DND-41 (cell line): Measurements from ENCODE around the gene RGL4.
A peak's percentile ranks its signal among the peaks of the same experiment; 100 is the strongest.

ENCODE experiments used
- ATAC-seq: fragments of 200-7000 bp; cut with Tn5 transposase; 3 replicates; pipeline ENCODE4 v1.9.1; 2021; ENCODE audit warnings: low read depth; ENCODE audit not compliant: insufficient read depth
- DNase-seq: peaks from one replicate; pipeline ENCODE4 v3.0.0-alpha.2; 2020
- H2AFZ ChIP-seq: 2 replicates; pipeline ENCODE4 v1.6.0; 2012; ENCODE audit warnings: low read depth, low read length
- H3K27ac ChIP-seq: 2 replicates; pipeline ENCODE4 v1.5.1; 2012; ENCODE audit warnings: low read length, inconsistent platforms
- H3K27me3 ChIP-seq: fragments of 200-600 bp; sonication (generic); 2 replicates; pipeline ENCODE4 v1.6.0; 2012; ENCODE audit warnings: low read length, mild to moderate bottlenecking, inconsistent platforms; ENCODE audit not compliant: insufficient read depth, poor library complexity
- H3K36me3 ChIP-seq: 2 replicates; pipeline ENCODE4 v1.5.1; 2012; ENCODE audit warnings: low read length, inconsistent platforms; ENCODE audit not compliant: insufficient read depth
- H3K4me1 ChIP-seq: 2 replicates; pipeline ENCODE4 v1.5.1; 2012; ENCODE audit warnings: mild to moderate bottlenecking, low read length; ENCODE audit not compliant: insufficient read depth
- H3K4me2 ChIP-seq: 2 replicates; pipeline ENCODE4 v1.6.0; 2012; ENCODE audit warnings: mild to moderate bottlenecking, moderate library complexity, low read length, inconsistent platforms; ENCODE audit not compliant: insufficient read depth
- H3K4me3 ChIP-seq, 2 experiments: fragments of 200-600 bp in 1 of 2; shearing (Covaris generic) in 1 of 2; 2 replicates each; pipeline ENCODE4 v1.5.1; 2012 to 2016; ENCODE audit warnings: inconsistent platforms in 2 of 2, low read length in 2 of 2, mild to moderate bottlenecking in 2 of 2, low read depth in 1 of 2, moderate library complexity in 1 of 2
- H3K79me2 ChIP-seq: 2 replicates; pipeline ENCODE4 v1.6.0; 2012; ENCODE audit warnings: low read length, inconsistent platforms; ENCODE audit not compliant: insufficient read depth
- H3K9ac ChIP-seq: 2 replicates; pipeline ENCODE4 v1.6.0; 2012; ENCODE audit warnings: low read depth, mild to moderate bottlenecking, inconsistent platforms, low read length, moderate library complexity
- H3K9me3 ChIP-seq: 2 replicates; pipeline ENCODE4 v1.5.1; 2012; ENCODE audit warnings: low read length, moderate library complexity, mild to moderate bottlenecking, inconsistent platforms; ENCODE audit not compliant: insufficient read depth, severe bottlenecking
- H4K20me1 ChIP-seq: 2 replicates; pipeline ENCODE4 v1.6.0; 2012; ENCODE audit warnings: low read length; ENCODE audit not compliant: insufficient read depth
- EZH2 ChIP-seq: IDR thresholded peaks from 3 replicates; pipeline ENCODE4 v1.6.1; 2012; ENCODE audit warnings: borderline replicate concordance, low read depth, mild to moderate bottlenecking, moderate library complexity, low read length, inconsistent platforms; ENCODE audit not compliant: severe bottlenecking
- TF ChIP-seq, protein P1 (sequence below): IDR thresholded peaks from 2 replicates; pipeline ENCODE4 v1.5.1; 2012; ENCODE audit warnings: borderline replicate concordance, low read length, moderate library complexity, mild to moderate bottlenecking; ENCODE audit not compliant: poor library complexity, severe bottlenecking; ENCODE audit errors: extremely low read depth

The RGL4 gene

GRCh38 chr22:23715806-23716375, 25.1 kb downstream of the RGL4 start:
- H3K27ac ChIP-seq, result peak overlapping the region; percentile 62
- DNase-seq (no peak), ATAC-seq (no peak)
- H3K9ac ChIP-seq, result peak overlapping the region; percentile 93
- peaks cover 43% of the 10 kb centered on the region for H3K36me3 ChIP-seq
- H3K4me2 ChIP-seq, result peak overlapping the region; percentile 89
- H4K20me1 ChIP-seq, result peaks cover 17% of the 10 kb centered on the region
- H3K4me1 ChIP-seq, result peaks cover 22% of the 10 kb centered on the region
- no peaks in the 10 kb centered on the region for H3K27me3 ChIP-seq
- H2AFZ ChIP-seq, result no peak overlapping the region
- H3K9me3 ChIP-seq, result no peaks in the 10 kb centered on the region
- peak overlapping the region; percentile 72 to 92; a peak in 3 of 4 replicates for H3K4me3 ChIP-seq
- TF ChIP-seq, protein P1, sequence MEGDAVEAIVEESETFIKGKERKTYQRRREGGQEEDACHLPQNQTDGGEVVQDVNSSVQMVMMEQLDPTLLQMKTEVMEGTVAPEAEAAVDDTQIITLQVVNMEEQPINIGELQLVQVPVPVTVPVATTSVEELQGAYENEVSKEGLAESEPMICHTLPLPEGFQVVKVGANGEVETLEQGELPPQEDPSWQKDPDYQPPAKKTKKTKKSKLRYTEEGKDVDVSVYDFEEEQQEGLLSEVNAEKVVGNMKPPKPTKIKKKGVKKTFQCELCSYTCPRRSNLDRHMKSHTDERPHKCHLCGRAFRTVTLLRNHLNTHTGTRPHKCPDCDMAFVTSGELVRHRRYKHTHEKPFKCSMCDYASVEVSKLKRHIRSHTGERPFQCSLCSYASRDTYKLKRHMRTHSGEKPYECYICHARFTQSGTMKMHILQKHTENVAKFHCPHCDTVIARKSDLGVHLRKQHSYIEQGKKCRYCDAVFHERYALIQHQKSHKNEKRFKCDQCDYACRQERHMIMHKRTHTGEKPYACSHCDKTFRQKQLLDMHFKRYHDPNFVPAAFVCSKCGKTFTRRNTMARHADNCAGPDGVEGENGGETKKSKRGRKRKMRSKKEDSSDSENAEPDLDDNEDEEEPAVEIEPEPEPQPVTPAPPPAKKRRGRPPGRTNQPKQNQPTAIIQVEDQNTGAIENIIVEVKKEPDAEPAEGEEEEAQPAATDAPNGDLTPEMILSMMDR, result no peak
- no peak for TF ChIP-seq EZH2
- peaks cover 34% of the 10 kb centered on the region for H3K79me2 ChIP-seq

- H3K27me3 ChIP-seq, result no peaks in the 10 kb centered on the region
- H3K4me2 ChIP-seq, result peak overlapping the region; percentile 89
- TF ChIP-seq, protein P1, result peak; percentile 4
- TF ChIP-seq EZH2, result no peak
- H3K36me3 ChIP-seq, result peaks cover 32% of the 10 kb centered on the region
- H3K4me1 ChIP-seq, result peaks cover 22% of the 10 kb centered on the region
- H3K4me3 ChIP-seq, result peak overlapping the region; percentile 72 to 92
- H2AFZ ChIP-seq, result peak overlapping the region; percentile 100
- H3K9me3 ChIP-seq, result no peaks in the 10 kb centered on the region
- H3K79me2 ChIP-seq, result peaks cover 32% of the 10 kb centered on the region
- H3K9ac ChIP-seq, result peak overlapping the region; percentile 93
- peak overlapping the region; percentile 91 for H3K27ac ChIP-seq
- DNase-seq (peak; percentile 91), ATAC-seq (peak; percentile 91)
- H4K20me1 ChIP-seq, result peaks cover 17% of the 10 kb centered on the region
Observed at GRCh38 chr22:23716811-23717801, 26.3 kb downstream of the RGL4 start.

DNA sequence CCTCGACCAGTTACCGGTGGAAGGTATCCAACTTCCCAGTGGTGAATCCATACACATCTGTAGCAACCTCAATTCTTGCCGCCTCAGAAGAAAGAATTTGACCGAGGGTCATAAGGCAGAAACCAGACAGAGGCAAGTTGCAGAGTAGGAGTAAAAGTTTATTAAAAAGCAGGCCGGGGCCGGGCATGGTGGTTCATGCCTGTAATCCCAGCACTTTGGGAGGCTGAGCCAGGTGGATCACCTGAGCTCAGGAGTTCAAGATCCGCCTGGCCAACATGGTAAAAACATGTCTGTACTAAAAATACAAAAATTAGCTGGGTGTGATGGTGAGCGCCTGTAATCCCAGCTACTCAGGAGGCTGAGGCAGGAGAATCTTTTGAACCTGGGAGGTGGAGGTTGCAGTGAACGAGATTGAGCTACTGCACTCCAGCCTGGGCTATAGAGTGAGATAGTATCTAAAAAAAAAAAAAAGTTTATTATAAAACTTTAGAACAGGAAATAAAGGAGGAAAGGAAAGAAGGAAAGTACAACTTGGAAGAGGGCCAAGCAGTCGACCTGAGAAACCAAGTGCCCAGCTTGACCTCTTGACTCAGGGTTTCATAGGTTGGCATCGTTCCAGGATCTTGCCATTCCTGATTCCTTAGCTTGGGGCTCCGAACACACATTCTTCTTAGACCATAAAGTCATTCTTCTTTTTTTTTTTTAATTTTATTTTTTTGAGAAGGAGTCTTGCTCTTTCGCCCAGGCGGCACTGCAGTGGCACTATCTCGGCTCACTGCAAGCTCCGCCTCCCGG, 27.8 kb downstream of the RGL4 start:
- peaks cover 30% of the 10 kb centered on the region for H3K79me2 ChIP-seq
- H3K9ac ChIP-seq, result no peak overlapping the region
- no peak for TF ChIP-seq EZH2
- TF ChIP-seq, protein P1, result no peak
- no peaks in the 10 kb centered on the region for H3K27me3 ChIP-seq
- peaks cover 22% of the 10 kb centered on the region for H3K36me3 ChIP-seq
- peaks cover 22% of the 10 kb centered on the region for H3K4me1 ChIP-seq
- H3K4me3 ChIP-seq, result no peak overlapping the region
- H3K9me3 ChIP-seq, result no peaks in the 10 kb centered on the region
- DNase-seq (no peak), ATAC-seq (no peak)
- H3K4me2 ChIP-seq, result no peak overlapping the region
- no peak overlapping the region for H3K27ac ChIP-seq
- peaks cover 17% of the 10 kb centered on the region for H4K20me1 ChIP-seq
- no peak overlapping the region for H2AFZ ChIP-seq
